CD4-positive, alpha-beta T cell treated with Interleukin-6 for 4 hours (primary cell): Measurements from ENCODE around the gene SNX1.
A peak's percentile ranks its signal among the peaks of the same experiment; 100 is the strongest.
"Not testable (repeated sequence)": the region's sequence is repeated elsewhere in the genome, so short reads cannot be mapped to it uniquely, and the experiment has no call there.

Source experiments
- DNase-seq: peaks from one replicate; pipeline ENCODE4 v3.0.0-alpha.2; 2020; ENCODE audit warnings: mixed read lengths

The SNX1 gene

DNA sequence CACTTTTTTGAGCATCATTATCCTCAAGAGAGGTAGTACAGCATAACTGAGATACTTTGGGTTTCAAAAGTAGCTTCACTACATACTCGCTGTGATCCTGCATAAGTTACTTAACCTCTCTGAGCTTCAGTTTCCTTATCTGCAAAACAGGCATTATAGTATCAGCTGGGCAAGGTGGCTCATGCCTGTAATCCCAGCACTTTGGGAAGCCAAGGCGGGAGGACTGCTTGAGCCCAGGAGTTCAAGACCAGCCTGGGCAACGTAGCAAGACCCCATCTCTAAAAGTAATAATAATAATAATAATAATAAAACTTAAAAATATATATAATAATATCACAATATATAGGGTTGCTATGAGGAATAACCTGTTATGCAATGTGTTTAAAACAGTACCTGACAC is 13.0 kb upstream of the SNX1 start:
- no peak for DNase-seq

DNA sequence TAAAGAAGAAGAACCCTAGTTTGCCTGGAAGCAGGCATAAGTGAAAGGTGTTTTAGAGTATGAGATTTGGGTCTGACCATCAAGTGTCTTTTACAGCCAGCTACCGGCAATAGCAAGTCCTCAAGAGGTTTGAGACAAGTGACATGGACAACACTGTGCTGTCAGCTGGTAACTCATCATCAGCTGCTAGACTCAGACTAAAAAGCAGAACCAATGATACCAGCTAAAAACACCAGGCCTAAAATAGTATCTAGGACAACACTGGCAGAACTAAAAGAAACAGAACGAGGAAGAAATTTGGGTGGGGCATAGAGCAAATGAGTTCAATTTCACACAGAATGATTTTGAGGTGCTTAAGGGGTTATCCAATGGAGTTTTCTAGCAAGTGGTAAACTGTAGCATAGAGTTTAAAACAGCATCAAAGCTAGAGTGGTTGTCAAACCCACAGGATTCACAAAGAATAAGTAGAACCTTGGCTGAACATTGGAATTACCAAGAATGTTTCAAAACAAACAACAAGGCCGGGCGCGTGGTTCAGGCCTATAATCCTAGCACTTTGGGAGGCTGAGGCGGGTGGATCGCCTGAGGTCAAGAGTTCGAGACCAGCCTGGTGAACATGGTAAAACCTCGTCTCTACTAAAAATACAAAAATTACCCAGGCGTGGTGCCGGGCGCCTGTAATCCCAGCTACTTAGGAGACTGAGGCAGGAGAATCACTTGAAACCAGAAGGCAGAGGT is 6.1 kb upstream of the SNX1 start:
- no peak for DNase-seq

DNA sequence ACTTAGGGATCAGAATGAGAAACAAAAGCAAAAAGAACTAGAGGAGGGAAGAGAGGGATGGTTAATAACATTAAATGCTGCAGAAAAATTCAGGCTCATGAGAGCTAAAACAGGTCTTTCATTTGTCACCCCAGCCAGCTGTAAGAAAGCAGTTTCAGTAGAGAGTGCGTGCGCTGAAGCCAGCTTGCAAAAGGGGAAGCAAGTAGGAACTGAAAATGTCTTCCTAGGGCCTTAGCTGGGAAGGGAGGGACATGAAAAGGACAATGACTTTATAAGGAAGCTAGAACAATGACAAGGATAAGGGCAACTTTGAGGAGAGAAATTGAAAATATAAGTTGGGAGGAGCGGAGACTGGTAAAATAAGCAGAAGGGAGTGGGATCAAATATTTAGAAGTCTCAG is 5.3 kb upstream of the SNX1 start:
- no peak for DNase-seq

DNA sequence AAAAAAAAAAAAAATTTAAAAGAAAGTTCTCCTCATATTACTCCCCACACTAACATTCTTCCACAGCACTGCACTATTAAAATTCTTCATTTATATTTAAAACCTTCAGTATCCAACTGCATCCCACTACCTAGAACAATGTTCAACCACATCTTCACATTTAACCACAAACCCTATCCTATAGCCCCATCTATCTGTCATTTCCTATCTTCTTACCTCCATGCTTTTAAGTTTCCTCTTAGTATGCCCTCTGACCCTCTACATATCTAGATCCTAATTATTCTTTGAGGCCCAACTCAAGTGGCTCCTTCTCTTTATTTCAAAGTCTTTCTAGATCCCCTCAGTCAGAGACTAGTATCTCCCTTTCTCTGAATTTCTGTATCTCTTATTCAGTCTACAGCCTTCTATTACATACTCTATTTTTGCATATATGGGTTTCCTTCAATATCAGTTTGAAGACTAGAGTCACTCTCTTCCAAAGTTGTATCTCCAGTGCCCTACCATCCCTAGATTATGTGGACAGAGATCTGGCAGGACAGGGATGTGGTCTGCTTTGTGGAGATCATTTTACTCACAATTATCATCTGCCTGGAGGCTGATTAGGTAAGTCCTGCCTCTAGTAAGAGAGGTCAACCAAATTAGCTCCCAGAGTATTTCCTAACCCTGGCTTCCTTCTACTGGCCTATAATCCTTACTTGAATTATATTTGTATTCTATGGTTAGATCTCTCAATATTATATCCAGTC is 3.5 kb upstream of the SNX1 start:
- DNase-seq, result no peak

DNA sequence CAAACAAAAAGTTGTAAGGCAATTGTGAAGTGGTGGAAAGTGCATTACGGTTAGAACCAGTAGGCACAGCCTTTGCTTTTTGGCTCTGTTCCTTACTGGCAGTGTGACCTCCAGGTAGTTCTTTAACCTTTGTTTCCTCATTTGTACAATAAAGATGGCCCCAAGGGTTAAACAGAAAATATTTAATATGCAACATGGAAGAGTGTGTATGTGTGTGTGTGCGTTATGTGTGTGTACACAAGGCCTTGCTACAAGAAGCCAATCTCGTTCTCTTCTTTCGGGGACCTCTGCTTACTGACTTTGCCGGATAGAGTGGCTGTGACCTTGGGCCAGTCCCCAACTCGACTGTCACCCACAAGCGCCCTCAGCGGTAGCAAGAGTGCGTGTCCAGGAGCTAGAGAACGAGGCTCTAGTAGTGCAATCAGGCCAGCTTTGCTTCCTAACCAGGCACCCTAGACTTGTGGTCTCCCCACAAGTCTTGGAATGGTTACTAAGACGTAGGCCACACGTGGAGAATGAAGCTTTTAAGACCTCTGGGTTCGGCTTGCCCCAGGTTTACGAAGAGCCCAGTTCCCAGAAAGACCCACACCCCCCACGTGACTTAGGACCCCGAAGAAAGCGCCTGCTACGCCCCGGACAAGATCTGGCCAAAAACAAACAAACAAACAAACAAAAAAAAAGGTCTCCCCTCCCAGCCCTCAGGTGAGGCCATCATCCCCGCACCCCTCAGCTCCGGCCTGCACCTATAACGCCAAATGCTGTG is 2.7 kb upstream of the SNX1 start:
- peak; percentile 27 for DNase-seq

DNA sequence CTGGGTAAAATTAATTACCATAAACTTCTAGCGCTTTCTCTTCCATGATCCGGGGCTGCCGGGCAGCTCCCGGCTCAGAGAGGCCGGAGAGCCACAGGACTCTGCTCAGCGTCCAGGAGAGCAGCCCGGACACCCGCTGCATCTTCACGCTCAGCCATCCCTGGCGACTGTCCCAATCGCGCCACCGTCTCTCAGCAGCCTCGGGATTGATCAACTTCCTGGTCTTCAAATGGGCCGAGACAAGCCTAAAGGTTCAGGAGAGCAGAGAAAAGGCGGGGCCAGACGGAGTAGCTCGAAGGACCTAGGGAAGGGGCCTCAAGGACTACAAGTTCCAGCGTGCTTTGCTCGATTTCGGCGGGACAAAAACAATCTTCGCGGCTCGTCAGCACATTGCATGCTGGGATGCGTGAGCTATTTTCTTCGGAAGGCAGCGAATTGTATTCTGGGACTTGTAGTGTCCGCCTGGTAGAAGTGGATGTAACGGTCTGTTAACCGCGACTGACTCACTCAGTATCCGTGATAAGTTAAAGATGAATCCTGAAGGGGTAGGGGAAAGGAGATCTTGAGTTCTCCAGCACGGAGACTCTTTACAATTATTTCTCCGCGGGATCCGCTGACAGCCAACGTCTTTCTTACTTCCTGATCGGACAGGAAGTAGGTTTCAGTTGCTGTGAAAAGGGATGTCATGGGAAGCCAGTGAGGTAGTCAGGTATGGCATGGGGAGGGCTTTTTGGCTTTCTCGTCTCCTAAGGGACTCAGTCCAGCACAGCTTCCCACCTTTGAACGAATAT is 2.0 kb upstream of the SNX1 start, which contains the start of gene CIAO2A:
Gene CIAO2A (minus strand): TSS at position 212 of the 791 bp plus-strand sequence. CDS start 70 bp downstream, at position 142.
- DNase-seq, result peak; percentile 94

DNA sequence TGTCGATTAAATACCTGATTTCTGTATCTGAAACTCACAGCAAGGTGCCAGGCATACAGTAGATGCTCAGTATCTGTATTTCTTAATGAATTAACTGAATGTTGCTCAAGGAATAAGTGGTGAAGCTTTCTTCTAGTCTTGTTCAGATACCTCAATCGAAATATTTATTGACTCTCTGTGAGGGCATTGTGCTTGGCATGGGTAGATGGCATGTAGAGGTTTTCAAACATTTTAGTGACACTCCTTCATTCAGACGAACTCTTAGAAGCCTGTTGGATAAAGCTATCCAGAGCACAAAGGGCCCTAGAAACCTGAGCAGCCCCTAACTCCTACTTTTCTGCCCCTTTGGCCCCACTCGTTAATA is 369 bp upstream of the SNX1 start:
- no peak for DNase-seq

DNA sequence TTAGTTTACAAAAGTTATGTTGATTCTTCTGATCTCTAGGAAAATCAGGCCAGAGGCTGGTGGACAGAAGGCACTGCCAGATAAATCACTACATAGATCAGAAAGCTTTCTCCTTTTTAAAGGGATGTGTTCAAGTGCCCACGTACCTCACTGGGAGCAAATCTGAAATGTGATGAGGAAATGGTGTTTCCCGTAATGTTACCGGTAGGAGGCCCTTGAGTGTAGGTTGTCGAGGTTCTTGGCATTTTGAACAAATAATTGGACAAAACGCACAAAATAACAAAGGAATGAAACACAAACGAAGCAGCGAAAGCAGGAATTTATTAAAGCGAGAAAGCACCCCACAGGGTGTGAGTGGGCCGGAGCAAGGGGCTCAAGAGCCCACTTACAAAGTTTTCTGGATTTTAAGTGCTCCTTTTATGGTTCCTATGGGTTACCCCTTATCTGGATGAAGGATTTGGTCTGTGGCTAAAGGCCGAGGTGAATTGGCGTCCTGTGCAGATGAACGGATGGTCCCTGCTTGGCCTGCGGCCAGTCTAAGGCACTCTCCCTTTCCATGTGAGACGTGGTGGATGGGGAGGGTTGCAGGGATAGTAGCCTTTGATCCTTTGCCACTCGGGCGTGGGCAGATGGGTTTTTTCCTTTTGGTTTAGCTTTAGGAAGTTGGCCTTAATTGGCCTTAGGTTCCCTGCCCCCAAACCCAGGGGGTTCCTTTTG is 1.0 kb downstream of the SNX1 start:
- no peak for DNase-seq

DNA sequence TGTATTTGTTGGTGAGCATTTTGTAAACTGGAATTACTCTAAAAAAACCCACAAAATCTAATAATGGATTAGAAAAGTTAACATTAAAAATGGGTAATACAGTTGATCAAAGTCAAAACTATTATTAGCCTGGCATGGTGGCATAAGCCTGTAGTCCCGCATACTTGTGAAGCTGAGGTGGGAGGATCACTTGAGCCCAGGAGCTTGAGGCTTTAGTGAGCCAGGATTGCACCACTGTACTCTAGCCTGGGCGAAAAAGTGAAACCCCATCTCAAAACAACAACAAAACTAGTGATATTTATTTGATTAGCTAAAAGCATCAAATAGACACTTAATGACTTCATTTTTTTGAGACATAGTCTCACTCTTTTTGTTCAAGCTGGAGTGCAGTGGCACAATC is 3.6 kb downstream of the SNX1 start:
- DNase-seq, result no peak

DNA sequence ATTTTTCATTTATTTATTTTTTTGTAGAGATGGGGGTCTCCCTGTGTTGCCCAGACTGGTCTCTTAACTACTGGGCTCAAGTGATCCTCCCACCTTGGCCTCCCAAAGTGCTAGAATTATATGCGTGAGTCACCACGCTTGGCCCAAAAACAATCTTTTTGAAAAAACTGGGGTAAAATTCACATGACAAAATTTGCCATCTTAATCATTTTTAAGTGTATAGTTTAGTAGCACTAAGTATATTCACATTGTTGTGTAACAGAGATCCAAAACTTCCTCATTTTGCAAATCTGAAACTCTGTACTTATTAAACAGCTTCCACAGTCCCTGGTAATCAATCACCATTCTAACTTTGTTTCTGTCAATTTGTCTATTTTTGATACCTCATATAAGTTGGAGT is 5.2 kb downstream of the SNX1 start:
- no peak for DNase-seq

DNA sequence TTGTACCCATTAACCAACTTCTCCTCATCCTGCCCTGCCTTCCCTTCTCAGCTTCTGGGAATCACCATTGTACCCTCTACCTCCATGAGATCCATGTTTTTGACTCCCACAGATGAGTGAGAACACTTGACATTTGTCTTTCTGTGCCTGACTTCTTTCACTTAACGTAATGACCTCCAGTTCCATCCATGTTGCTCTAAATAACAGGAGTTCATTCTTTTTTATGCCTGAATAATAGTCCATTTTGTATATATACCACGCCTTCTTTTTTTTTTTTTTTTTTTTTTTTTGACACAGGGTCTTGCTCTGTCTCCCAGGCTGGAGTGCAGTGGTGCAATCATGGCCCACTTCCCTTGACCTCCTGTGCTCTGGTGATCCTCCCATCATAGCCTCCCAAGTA is 6.7 kb downstream of the SNX1 start:
- no peak for DNase-seq

DNA sequence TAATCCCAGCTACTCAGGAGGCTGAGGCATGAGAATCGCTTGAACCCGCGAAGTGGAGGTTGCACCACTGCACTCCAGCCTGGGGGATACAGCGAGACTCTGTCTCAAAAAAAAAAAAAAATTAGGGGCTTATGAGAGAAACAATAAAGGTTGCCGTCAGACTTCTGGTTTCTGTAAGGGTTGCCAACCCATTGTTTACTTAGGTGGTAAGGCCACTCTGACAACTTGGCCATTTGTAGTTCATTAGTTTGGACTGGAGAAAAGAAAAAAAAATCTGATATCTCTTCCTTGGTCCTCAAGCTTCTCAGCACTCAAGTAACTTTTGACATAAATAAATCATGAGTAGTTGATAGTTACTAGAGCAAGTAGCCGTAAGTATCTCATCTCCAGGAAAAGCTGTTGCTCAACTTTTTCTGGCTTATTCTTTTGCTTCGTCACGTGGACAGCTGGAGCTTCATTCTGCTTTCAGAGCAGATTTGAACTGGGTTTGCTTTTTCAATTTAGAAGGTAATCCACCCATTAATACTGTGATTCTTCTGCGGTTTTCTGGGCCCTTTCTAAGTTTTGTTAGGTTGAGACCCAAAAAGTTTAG is 9.4 kb downstream of the SNX1 start:
- no peak for DNase-seq

DNA sequence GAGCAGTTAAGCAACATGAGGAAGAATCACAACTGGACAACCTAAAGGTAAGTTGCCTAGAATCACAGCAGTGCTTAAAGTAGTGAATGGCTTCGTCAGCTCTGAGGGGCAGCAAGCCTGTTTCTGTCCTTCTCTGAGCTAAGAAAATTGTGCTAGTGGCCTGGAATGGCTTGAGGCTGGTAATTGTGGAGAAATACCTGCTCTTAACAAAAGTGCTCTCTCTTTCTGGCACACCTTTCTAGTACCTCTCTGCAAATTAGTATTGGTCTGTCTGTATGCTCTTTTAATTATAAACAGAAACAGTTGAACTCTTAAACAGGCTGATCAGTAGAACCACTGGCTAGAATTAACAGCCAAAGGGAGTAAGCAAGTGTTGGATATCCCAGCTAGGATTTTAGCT is 11.6 kb downstream of the SNX1 start:
- no peak for DNase-seq

DNA sequence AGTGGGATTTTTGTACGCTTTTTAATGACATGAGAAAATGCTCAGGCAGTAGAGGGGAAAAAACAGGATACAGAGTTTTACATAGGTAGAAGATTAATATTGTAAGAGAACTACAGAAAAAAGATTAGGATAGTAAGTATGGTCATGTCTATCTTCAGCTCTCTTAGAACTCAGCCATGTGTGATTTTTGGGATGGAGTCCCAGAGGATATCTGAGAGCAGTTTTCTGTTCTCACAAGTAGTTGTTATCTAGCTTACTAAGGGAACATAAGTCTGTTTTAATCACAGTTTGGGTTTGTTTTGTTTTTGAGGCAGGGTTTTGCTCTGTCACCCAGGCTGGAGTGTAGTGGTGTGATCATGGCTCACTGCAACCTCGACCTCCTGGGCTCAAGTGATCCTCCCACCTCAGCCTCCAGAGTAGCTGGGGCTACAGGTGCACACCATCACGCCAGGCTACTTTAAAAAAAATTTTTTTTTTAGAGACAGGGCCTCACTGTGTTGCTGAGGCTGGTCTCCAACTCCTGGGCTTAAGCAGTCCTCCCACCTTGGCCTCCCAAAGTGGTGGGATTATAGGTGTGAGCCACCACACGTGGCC is 14.4 kb downstream of the SNX1 start:
- DNase-seq, result not testable (repeated sequence)

DNA sequence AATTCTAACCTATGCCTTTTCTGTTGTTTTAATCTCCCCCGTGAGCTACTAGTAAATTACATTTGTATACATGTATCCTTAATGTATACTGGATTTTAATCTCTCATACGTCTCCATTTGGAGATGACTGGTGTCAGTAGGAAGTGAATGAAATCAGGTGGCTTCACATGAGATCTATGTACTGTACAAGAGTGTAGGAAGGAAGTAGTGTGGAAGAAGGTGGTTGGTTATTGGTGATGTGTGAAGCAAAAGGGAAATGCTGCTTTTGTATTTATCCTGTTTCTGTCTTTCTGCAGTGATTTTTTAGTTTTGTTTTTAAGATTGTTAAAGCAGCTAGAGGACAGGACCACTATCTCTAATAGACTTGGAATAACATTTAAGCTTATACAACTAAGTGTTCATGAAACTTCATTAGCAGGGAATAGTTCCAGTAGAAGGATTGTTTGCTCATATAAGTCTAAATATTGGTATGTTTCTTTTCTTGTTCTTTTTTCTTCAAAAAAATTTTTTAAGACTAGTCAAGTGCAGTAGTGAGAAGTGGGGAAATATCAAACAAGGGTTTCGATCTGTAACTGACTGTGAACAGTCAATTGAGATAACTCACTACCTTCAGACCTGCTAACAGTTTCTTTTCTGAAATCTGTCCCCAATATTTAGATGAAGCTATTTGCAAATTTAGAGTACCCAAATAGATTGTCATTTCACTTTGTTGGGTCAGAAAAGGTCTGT is 15.3 kb downstream of the SNX1 start:
- no peak for DNase-seq

DNA sequence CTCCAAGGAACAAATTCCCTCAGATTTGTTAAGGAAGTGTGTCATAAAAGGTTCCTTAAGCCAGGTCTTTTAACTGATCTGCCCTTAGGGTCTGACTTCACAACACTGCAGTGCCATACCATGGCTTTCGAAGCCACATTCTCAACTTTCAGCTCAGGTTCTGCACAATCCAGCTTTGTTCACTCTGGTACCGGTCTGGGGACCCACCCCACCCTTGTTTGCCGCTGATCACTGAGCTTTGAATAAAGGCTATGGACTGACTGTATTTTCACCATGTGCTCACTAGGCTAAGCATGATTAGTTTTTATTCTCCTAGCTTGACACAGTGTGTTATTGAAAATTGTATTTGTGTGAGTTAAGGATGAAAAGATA is 15.9 kb downstream of the SNX1 start:
- no peak for DNase-seq

DNA sequence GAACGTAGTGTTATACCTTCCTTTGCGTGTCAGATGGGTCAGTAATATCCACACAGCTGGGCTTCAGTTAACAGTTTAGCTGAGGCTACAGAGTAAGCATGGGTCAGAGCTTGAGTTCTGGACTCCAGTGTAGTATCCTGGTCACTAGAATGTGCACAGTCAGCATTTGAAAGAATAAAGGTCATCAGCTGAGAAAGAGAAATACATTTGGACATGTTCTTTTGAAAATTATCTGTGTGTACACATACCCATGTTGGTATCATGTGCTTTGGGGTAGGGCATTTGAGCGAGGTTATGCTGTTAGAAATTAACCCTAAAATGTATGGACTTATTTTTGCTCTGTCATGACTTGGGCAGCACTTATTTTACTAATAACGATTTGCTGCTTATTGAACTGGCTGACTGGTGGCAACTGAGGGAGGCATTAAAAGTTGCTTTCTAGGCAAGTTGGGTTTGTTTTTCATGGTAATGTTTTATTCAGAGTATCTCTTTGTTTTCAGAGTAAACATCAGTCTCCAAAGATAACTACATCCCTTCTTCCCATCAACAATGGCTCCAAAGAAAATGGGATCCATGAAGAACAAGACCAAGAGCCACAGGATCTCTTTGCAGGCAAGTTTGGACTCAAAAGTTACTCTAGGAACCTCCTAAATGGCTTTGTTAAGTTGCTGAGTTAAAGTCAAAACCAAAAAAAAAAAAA is 16.4 kb downstream of the SNX1 start:
- DNase-seq, result no peak

DNA sequence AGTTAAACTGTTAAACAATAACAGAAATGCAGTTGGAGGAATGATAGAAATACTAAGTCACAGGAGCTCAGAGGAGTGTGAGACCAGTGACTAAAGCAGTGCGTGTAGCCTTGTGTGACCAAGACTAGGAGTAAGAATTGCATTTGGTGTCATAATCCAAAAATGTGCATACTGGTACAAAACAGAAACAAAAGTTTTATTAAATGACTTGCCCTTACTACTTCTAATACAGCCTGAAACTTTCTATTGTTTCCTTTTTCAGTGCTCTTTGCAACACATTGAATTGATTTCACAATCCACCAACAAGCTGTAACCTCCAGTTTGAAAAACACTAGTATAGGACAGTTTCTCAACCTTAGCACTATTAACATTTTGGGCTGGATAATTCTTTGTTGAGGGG is 17.1 kb downstream of the SNX1 start:
- no peak for DNase-seq

DNA sequence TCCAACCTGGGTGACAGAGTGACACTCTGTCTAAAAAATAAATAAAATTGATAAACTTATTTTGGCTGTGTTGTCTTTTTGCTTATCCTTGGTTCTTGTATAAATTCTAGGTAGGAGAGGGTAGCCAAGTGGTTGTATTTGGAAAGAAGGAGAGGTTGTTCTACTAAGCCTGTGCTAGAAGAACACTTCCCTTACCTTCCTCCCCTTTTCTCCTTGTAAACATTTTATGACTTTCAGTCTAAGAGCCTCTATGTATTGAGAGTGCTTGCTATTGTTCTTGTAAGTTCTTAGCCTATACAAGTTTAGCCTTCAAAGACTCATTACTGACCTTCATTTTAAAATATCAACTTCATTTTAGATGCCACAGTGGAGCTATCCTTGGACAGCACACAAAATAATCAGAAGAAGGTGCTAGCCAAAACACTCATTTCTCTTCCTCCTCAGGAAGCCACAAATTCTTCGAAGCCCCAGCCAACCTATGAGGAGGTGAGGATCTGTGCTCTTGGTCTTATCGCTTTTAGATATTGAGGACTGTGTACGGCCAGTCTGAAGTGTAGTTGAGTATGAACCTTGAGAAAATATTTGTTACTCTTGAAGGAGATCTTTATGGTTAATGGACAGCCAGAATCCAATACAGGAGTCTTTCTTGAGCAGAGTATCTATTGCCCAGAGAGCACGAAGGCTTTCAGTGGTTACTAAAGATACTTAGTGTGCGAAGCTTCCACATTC is 22.1 kb downstream of the SNX1 start:
- no peak for DNase-seq
